ENCODE measurements around the gene ELOVL5.
"Not testable (repeated sequence)": the region's sequence is repeated elsewhere in the genome, so short reads cannot be mapped to it uniquely, and the experiment has no call there.

Gene ELOVL5

DNA sequence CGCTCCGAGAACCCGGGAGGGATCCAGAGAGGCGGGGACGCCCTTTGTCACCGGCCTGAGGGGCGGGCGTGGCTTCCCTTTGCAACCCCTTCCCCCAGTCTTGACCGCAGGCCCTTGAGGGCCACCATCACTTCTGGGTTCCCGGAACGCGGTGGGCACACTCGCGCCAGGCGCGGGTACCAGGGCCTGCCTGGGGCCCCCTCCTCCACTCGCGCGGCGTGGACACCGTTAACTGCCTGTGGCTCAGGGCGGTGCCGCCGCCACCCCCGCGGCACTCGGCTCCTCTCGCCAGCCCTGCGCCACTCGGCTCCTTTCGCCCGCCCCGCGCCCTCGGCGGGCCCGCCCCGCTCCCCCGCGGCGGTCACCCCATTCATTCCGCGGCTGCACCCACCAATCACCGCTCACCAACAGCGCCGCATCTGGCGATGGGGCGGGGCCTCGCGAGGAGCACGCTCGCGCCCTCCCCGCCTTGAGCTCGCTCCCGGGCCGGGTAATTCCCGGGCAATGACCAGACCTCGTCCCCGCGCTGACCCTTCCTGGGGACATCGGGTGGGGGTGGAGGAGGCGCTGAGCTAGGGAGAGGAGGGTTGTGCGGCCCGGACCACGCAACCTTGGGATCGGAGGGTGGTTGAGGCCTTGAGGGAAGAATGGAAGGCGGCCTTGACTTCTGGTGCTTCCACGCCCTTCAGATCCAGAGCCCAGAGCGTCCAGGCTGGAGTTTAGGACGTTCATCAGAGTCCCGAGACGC lies 10.5 kb upstream of the ELOVL5 start:
- peak; percentile 94 for DNase-seq

DNA sequence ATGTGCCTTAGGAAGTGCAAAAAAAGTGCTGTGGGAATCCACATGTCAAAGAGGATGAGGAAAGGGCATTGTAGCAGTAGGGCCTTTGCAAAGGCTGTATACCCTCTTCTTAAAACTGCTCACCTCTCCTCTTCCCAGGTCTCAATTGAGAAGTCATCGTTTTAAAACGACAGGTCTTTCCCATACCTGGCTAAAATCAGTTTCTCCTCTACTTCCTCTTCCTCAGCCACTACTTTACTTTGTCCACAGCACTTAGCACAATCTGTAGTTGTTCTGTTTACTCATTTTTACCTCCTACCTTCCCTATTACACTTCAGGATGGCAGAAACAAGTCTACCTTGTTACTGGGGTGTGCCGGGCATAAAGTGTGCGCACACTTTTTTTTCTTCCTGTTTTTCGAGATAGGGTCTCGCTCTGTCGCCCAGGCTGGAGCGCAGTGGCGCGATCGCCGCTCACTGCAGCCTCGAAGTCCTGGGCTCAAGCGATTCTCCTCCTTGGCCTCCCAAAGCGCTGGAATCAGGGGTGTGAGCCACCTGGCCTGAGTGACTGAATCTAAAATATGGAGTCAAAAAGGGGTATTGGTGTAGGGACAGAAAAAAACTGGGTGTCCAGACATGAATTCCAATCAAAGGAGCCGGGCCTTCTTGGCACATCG lies 9.8 kb upstream of the ELOVL5 start:
- no peak for DNase-seq

DNA sequence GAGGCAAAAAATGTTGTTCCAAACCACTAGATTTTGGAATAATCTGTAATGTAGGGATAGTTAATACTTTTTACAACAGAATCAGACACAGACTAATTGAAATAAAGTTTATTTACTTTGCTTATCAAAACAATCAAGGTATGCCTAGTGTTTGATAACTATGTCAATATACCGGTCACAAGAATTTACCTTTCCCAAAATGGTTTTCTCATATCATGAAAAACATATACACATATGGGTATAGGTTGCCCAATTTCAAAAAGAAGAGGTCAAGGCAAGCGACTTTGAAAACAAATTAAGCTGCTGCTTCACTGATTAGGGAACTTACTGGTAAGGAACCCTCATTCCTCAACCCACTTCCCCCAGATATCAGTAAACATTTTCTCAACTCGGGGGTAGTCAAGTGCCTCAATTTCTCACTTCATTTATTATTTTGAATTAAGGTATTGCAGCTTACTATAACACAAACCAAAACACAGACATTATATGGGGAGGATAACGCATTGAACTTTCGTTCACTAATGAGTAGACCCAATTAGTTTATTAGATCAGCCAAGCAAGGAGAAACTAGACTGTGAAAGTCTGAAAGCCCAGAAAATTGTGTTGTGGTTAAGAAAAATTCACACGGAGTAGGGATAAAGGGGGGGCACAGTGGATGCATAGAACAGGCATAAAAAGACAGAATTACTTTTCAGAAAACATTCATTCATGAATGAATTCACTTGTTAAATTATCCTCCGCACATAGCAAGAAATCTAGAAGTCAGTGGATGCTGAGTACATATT lies 9.0 kb upstream of the ELOVL5 start:
- no peak for DNase-seq

DNA sequence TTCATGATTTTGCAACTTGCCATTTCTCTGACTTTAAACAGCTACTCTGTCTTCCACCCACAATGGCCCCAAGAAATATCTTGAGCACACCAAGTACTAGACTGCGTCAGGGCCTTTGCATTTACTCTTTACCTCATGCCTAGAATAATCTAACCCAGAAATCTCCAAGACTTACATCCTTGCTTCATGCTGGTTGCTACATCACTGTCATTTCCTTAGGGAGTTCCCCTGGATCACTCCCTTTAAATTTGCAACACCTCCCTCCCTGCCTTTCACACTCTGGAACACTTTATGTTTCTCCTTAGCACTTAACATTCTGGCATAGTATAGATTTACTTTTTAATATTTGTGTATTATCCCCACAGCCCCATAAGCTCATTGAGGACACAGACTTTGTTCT lies 4.9 kb upstream of the ELOVL5 start:
- DNase-seq, result peak; percentile 28

DNA sequence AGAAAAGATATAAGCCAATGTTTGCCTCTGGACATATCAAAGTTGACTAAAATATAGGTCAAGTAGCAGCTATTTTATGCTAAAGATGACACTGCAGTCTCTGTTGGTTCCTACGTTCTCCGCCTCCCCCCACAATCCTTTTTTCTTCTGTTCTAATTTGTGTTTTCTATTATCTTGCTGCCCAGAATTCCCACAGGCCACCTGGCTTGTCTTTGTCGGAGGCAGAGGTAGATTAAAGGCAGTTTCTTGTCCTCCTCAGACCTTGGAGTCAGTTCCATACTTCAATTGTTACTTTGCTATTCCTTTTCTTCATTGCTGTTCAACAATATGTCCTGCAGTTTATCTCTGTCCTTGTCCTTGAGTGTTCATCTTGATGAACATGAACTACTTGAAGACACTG lies 3.6 kb upstream of the ELOVL5 start:
- no peak for DNase-seq

DNA sequence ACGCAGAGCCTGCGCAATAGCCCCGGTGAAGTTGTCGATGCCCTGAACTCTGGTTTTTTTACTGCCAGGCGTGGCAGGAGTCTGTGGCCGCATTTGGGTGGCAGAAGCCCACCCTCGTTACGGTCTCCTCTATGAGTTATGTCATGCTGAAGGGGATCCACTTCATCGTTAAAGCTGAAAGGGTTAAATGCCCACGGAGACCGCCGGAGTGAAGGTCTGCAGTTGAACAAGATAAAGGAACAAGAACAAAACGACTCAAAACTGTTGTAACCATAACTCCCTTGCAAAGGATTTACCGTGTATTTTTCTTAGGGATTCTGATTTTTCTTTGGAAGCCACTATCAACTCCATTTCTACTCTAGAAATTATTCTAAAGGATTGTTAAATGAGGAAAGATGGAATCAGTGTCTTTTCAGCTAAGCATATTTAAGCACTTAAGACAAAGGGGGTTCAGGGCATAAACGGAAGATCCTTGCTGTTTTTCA lies 501 bp upstream of the ELOVL5 start:
- DNase-seq, result no peak

DNA sequence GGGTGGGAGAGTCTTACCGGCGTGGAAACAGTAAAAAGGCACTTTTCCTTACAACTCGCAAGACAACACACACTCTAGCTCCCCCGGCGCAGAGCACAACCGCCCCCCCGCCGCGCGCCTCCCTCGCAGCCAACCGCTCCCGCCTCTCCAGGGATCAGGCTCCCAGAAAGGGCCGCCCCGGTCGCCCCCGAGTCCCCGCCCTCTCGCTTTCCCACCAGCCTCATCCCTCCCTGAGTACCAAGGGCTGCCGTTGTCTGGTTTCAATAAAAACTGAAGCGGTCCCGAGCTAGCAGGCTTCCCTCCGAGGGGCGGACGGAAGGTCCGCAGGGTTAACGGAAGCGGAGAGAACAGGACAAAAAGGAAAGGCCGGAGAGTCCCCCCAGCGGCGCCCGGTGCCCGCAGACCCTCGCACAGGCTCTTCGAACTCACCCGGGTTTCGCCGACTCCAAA lies 804 bp downstream of the ELOVL5 start:
- peak; percentile 62 for DNase-seq

DNA sequence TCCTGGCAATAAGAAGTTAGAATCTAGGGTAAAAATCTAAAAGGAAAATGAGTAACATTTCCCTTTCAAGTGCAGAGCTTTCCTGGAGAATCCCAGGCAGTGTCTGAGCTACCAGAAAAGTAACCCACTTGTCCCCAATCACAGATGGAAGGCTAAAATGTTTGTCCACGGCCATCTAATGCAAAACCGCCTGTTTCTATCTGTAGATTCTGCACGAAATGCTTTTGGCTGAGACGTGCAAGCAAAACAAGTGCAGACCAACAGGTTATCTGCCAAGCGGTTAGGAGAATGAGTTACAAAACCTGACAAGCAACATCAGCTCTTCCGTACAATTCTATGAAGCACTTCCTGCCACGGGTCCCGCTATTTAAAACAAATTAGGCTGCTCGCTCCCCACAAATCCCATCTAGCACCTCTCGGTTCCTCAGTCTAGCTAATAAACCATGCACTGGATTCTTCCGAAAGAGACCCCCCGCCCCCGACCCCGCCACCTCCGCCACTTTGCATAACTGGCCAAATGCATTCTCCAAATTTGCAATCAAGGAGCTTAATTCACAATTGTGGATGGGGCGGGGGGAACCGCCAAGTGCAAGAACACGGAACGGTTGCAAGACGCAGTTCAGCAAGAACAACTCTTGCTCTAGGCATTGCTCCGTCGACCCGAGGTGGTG lies 1.4 kb downstream of the ELOVL5 start:
- no peak for DNase-seq

DNA sequence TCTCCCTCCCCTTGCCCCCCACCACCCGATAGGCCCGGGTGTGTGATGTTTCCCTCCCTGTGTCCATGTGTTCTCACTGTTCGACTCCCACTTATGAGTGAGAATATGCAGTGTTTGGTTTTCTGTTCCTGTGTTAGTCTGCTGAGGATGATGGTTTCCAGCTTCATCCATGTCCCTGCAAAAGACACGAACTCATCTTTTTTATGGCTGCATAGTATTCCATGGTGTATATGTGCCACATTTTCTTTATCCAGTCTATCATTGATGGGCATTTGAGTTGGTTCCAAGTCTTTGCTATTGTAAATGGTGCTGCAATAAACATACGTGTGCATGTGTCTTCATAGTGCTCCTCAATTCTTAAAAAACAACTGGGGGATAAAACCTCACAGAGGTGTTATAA lies 2.7 kb downstream of the ELOVL5 start:
- not testable (repeated sequence) for DNase-seq

DNA sequence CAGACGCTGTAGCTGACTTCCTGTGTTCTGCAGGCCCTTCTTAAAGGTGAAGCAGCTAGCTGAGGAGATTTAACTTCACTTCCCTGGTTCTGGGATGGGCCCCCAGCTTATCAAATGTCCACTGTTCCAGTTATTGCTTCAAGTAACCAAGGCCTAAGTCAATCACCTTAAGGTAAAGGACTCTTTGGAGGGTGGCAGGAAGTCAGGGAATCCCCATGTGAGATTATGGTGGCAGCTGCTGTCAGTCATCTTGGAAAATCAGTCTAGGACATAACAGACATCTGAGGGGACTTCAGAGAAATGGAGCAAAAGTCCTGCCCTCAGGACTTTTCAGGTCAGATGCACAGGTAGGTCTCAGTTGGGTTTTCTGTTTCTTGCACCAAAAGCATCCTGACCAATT lies 3.8 kb downstream of the ELOVL5 start:
- DNase-seq, result no peak

DNA sequence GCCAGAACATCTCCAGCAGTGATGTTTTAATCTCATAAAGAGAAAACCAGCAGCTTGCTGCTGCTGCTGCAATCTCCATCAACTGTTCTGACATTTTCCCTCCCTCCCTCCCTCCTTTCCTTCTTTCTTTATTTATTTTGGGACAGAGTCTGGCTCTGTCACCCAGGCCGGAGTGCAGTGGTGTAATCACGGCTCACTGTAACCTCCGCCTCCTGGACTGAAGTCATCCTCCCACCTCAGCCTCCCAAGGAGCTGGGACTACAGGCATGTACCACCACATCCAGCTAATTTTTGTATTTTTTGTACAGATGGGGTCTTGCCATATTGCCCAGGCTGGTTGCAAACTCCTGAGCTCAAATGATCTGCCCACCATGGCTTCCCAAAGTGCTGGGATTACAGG lies 5.7 kb downstream of the ELOVL5 start:
- DNase-seq, result no peak

DNA sequence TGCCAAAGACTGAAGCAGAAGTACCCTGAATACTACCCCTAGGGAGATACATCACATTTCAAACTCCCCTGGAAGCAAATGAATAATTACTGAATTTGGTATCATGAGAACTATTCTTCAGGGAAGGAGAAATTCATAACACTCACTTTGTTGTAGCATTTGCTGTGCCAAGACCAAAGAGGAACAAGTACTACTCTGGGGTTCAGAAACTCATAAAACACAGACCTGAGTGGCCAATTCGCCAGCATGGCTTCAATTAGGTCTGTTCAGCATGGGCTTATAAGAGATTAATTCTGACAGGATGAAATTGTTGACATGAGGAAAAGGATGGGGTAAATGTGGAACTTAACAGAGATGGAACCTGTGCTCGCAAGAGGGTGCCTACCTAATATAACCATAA lies 6.5 kb downstream of the ELOVL5 start:
- no peak for DNase-seq

DNA sequence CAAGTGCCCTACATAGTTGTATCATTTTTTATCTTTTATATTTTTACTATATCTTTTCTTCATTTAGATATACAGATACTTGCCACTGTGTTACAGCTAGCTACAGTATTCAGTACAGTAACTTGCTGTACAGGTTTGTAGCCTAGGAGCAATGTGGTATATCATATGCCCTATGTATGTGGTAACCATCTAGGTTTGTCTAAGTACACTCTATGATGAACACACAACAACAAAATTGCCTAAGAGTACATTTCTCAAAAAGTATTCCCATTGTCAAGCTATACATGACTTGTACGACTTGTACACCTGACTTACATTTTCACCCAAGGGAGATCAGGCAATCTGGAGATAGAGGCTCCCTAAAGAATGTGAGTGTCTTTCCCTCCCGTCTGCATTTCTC lies 8.2 kb downstream of the ELOVL5 start:
- no peak for DNase-seq

DNA sequence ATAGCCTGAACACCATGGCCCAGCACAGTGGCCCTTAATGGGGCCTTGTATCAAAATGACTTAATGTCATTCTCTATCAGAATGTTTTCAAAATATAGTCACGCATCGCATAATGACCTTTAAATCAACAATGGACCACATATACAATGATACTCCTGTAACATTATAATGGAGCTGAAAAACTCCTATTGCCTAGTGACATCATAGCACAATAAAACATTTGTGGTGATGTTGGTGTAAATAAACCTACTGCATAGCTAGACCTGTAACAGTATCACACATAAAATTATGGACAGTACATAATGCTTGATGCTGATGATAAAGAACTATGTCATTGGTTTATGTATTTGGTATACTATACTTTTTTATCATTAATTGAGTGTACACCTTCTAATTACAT lies 9.3 kb downstream of the ELOVL5 start:
- DNase-seq, result no peak

DNA sequence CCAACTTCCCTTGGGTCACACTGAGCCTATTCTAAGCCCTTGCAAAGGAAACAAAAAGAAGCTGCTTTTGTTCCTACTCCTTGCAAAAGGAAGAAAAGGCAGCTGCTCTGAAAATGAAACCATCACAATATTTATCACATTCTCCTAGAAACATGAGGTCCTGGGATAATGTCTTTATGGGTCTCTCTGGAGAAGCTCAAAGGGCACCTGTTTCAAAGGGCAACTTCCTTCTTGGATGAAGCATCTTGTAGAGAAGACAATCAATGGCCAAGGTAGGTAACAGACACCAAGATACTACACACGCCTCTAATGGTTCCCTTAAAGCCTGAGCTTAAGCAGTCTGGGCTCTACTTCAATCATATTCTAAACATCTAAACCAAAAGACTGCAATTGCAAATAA lies 10.4 kb downstream of the ELOVL5 start:
- no peak for DNase-seq

DNA sequence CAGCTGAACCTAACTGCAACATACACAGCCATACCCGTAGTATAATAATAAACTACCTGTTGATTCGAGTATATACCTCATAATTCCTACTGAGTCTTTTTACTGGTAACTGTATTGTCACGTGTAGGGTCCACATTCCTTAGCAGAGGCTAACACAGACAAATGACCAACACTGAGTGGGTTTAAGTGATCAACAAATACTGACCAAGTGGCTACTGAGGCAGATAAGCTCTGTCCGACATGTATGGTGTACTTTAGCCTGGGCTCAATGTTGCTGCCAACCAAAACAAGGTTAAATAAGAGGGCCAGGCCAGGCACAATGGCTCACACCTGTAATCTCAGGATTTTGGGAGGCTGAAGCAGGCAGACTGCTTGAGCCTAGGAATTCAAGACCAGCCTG lies 12.7 kb downstream of the ELOVL5 start:
- no peak for DNase-seq

DNA sequence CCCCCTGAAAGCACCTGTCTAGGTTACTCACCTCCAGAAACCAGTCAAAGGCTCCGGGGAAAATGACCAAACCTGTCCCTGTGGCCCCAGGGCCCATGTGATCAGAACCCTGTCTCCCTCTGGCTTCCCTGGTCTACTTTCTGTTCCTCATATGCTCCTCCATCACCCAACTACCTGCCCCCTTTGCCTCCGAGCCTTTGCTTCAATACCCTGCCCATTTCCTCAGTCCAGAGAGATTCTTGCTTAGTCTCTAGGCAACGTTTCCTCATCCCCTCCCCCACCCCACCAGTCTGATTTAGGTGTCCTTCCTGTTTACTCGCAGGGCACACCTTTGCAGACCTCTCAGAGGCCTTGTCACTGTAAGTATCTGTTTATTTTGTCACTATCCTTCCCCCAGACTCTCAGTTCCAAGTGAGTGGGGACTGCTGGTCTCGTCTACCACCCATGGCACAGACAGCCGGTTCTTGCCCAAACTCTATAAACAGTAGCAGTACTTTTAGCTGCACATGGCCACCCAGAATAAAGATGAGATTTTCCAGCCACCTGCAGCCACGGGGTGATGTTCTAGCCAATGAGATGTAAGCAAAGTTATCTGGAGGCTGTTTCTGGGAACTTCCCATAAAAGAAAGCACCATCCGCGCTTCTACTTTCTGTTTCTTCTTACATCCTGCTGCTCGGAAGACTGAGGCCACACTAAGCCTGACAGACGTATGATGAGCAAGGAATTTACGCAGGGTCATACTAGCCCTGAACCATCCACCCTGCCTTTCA lies 13.3 kb downstream of the ELOVL5 start:
- no peak for DNase-seq

DNA sequence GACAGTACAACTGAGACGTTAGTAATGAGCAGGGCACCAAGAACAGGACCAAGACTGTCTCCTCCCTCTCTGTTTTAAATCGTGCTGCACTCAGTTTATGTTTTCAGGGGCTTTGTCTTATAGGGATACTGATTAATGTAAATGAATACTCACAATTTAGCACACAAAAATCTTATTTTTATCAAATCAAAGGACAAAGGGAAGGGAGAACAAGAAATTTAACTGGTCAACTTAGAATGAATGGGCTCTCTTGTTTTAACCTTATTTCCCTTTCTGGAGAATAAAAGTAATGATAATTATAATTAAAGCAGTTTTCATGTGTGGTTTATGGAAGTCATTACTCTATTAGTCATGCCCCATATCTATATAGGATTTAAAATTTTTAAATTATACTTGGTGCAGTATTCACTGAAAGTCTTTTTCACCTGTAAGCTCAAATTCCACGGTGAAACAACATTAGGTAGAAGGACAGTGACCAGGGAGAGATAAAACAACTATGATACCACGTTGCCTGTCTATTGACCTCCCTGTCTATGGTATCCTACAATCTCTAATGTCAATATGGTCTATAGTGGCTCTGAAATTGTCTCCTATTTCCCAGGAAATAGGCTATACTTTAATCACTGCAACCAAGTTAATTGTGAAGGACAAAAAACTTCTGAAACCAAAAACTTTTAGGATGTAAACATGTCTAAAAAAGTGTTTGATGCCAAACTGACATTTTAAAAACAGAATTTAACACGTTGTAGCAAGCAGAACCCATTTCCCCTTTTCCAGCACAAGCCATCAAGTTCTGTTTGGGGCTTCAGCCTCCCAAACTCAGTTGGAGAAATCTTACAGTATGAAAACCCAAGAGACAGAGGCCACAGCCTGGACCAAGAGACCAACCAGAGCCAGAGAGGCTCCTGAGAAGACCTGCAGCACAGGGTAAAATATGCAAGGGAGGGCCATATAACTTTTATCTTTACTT lies 15.0 kb downstream of the ELOVL5 start:
- no peak for DNase-seq

DNA sequence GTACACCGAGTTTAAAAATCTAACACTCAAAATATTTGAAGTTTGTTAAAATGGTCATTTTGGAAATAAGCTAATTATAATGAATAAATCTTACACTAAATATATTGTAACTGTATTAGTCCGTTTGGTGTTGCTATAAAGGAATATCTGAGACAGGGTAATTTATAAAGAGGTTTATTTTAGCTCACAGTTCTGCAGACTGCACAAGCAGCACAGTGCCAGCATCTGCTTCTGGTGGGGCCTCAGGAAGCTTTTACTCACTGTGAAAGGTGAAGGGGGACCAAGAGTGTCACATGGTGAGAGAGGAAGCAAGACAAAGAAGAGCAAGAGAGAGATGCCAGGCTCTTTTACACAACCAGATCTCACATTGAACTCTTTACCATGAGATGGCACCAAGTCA lies 17.1 kb downstream of the ELOVL5 start:
- DNase-seq, result no peak

DNA sequence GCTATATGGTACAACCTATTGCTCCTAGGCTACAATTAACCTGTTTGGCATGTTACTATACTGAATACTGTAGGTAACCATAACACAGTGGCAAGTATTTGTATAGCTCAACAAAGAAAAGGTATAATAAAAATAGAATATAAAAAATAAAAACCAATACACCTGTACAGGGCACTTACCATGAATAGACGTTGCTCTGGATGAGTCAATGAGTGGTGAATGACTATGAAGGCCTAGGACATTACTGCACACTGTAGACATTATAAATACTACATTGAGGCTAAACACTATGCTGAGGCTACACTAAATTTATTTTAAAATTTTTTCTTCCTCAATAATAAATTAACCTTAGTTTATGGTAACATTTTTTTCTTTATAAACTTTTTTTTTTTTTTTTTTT lies 18.6 kb downstream of the ELOVL5 start:
- DNase-seq, result no peak

DNA sequence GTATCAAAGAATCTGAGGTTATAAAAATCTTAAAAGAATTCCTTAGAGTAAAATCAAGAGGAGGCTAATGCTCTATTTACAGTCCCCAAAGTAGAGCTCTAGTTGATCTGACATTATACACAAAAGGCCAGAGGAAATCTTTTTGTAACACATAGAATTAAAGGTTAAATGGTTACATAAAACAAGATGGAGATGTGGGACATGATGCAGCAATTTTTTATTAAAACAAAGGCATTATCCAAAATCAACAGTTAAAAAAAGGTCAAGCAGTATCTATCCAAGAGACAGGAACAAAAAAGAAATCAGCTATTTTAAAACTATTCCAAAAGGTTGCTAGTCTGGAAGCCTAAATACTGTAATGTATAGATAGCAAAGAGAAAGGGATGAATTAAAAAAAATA lies 20.4 kb downstream of the ELOVL5 start:
- no peak for DNase-seq

Measured in NCI-H226 (cell line).